Osteocyte (in vitro differentiated cells): ENCODE measurements around the gene CACNA1A. TPM values are rescaled to one million over a fixed set of nuclear protein-coding genes. Genes with fewer than 3 reads are reported as not detected.

ENCODE experiments used
- DNase-seq: peaks from one replicate; pipeline ENCODE4 v3.0.0; 2021; ENCODE audit warnings: mixed read lengths; ENCODE audit not compliant: unreplicated experiment; ENCODE audit errors: extremely low spot score
- H3K27ac Mint-ChIP-seq: one replicate; pipeline ENCODE4 v1.8.0; 2021; ENCODE audit warnings: mild to moderate bottlenecking, mixed read lengths; ENCODE audit not compliant: unreplicated experiment
- H3K27me3 Mint-ChIP-seq: one replicate; pipeline ENCODE4 v1.8.0; 2021; ENCODE audit warnings: mixed read lengths; ENCODE audit not compliant: unreplicated experiment
- H3K36me3 Mint-ChIP-seq: one replicate; pipeline ENCODE4 v1.8.0; 2021; ENCODE audit warnings: mixed read lengths; ENCODE audit not compliant: unreplicated experiment
- H3K4me1 Mint-ChIP-seq: one replicate; pipeline ENCODE4 v1.8.0; 2021; ENCODE audit warnings: mixed read lengths; ENCODE audit not compliant: unreplicated experiment
- H3K4me3 Mint-ChIP-seq: one replicate; pipeline ENCODE4 v1.8.0; 2021; ENCODE audit warnings: mild to moderate bottlenecking, moderate library complexity, mixed read lengths; ENCODE audit not compliant: unreplicated experiment
- H3K9me3 Mint-ChIP-seq: one replicate; pipeline ENCODE4 v1.8.0; 2021; ENCODE audit warnings: mixed read lengths; ENCODE audit not compliant: unreplicated experiment
- total RNA-seq: library from RNA; stranded (reverse); gene quantifications from 2 replicates; pipeline ENCODE4 v1.2.1, GENCODE V29; 2021
- TF ChIP-seq, protein P1 (sequence below): fragments of 200-600 bp; sonication (generic); IDR thresholded peaks from 2 replicates; pipeline ENCODE4 v1.5.0; 2021; ENCODE audit warnings: antibody characterized with exemption, mild to moderate bottlenecking, moderate library complexity

Gene CACNA1A
- total RNA-seq, 1 donor from 2014 or later: 2.3 TPM

DNA sequence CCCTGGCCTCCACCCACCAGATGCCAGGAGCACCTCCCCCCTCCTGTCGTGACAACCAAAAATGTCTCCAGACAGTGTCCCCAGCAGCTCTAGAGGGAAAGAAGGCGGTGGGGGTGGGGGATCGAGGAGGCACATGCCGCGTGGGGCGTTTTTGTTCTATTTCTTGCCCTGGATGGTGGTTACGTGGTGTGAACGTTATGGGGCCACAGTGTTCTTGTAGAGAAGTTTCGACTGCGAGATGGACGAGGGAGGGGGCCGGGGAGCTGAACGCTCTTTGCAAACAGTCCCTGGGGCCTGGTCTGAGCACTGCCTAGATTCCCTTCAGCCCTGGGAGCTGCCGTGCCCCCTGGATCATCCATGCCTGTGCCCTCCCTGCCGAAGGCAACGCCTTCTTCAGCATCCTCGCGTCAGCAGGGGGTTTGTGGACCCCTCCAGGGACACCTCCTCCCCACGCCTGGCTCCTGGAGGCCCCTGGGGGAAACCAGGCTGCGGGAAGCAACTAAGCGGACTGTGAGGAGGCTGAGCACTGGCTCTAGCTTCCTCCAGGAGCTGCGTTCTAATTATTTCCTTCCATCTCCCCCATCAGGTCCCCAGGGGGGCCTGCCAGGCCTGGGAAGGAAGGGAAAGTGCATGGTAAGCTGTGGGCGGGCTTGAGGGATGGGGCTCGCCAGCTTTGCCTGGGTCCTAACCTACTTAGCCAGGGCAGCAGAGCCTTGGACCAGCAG is 224.6 kb downstream of the CACNA1A start:
- TF ChIP-seq, protein P1, sequence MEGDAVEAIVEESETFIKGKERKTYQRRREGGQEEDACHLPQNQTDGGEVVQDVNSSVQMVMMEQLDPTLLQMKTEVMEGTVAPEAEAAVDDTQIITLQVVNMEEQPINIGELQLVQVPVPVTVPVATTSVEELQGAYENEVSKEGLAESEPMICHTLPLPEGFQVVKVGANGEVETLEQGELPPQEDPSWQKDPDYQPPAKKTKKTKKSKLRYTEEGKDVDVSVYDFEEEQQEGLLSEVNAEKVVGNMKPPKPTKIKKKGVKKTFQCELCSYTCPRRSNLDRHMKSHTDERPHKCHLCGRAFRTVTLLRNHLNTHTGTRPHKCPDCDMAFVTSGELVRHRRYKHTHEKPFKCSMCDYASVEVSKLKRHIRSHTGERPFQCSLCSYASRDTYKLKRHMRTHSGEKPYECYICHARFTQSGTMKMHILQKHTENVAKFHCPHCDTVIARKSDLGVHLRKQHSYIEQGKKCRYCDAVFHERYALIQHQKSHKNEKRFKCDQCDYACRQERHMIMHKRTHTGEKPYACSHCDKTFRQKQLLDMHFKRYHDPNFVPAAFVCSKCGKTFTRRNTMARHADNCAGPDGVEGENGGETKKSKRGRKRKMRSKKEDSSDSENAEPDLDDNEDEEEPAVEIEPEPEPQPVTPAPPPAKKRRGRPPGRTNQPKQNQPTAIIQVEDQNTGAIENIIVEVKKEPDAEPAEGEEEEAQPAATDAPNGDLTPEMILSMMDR: no peak
- Mint-ChIP-seq H3K27ac (no peak overlapping the region), H3K9me3 (no peaks in the 10 kb centered on the region), H3K36me3 (no peaks in the 10 kb centered on the region), H3K4me1 (peaks cover 11% of the 10 kb centered on the region), H3K27me3 (no peaks in the 10 kb centered on the region), H3K4me3 (no peak overlapping the region)
- DNase-seq: no peak

DNA sequence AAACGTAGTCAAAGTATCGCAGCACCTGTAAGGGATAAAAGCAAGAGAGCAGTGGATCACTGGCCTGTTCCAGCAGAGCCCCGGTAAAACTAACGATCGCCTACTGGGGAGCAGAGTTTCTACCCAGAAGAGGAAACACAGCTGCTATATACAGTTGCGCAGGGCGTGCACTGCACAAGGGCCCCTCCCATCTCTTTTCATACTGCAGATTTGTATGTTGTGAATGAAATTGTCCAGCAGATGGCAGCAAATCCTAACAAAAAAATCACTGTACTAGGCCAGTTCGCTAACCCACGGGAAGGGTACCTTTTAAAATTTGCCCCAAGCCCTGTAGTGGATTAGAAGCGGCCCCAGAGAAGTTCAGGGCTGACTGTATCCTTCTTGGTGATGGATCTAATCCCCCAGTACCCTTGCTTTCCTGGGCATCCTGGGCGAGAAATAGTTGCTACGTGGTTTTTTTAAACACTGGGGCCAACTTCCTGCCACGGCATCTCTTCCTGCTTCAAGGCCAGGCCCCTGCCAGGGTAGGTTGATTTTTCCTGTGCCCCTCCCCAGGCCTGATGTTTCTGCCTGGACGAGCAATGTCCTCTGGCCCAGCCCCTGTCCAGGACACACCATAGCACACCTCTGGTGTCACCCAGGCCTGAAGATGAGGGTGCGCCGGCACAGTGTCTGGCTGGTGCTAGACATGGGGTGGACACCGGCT is 229.0 kb downstream of the CACNA1A start:
- Mint-ChIP-seq H3K4me3 (no peak overlapping the region), H3K4me1 (peaks cover 18% of the 10 kb centered on the region), H3K27ac (no peak overlapping the region), H3K27me3 (no peaks in the 10 kb centered on the region), H3K9me3 (no peaks in the 10 kb centered on the region), H3K36me3 (no peaks in the 10 kb centered on the region)
- TF ChIP-seq, protein P1: peak; percentile 76
- DNase-seq: no peak

DNA sequence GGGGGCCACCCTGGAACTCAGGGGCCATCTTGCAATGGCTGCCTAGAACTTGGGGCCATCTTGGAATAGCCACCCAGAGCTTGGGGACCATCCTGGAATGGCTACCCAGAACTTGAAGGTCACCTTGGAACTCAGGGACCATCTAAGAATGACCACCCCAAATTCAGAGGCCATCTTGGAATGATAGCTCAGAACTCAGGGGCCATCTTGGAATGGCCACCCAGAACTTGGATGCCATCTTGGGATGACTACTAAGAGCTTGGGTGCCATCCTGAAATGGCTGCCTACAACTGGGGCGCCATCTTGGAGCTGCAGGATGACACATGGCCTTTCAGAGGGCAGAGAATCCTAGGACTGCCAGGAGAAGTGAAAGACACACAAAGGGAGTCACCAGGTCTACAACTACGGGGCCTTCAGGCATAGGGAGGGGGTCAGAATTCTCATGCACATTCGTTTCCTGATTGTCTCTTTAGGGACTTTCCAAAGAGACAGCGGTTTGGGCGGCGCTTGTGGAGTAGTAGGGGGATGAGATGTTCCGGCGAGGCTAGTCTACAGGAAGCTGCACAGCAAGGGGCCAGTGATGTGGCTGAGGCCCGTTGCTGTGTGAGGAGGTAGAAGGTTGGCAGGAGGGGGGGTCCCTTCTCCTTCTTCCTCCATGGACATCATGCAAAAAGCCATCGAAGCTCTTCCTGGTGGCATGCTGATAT is 231.1 kb downstream of the CACNA1A start:
- Mint-ChIP-seq H3K4me3 (no peak overlapping the region), H3K27me3 (no peaks in the 10 kb centered on the region)
- TF ChIP-seq, protein P1: no peak

DNA sequence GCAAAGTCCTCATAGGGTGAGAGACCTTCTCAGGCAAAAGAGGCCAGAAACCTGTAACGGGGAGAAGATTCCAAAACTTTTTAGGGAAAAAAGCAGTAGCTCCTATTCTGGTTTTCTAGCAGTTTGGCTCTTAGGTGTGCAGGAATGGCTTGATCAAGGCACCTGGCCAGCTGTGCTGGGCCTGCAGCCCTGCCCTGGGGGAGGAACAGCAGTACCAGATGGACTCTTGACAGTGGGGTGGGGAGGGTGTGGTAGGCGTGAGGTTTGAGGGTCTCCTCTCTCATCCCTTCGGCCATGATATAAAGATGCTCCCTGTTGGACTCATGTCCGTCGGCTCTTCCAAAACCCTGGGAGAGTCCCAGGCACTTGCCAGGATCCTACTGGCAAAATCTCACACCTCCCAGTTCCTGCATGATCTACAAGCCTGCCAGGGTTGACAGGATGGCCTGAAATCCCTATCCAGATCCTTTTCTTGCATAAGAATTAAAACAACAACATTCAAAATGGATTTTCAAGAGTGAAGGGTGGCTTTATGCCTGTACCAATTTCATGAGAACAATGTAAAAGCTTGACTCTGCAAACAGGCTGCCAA is 235.7 kb downstream of the CACNA1A start:
- H3K27me3 Mint-ChIP-seq: peaks cover 7% of the 10 kb centered on the region
- peaks cover 5% of the 10 kb centered on the region for H3K4me1 Mint-ChIP-seq
- H3K9me3 Mint-ChIP-seq: no peaks in the 10 kb centered on the region
- H3K4me3 Mint-ChIP-seq: no peak overlapping the region
- no peak overlapping the region for H3K27ac Mint-ChIP-seq
- TF ChIP-seq, protein P1: no peak
- DNase-seq: no peak
- H3K36me3 Mint-ChIP-seq: no peaks in the 10 kb centered on the region

More for the DNA sequence above, 231.1 kb downstream of the CACNA1A start:
- H3K4me1 Mint-ChIP-seq: peaks cover 7% of the 10 kb centered on the region
- no peaks in the 10 kb centered on the region for H3K9me3 Mint-ChIP-seq
- DNase-seq: no peak
- no peaks in the 10 kb centered on the region for H3K36me3 Mint-ChIP-seq
- H3K27ac Mint-ChIP-seq: no peak overlapping the region
